NCI-H748 treated with DMSO at 0.1 percent for 48 hours (cell line): ENCODE measurements around the gene PODXL.
"Not testable (repeated sequence)": the region's sequence is repeated elsewhere in the genome, so short reads cannot be mapped to it uniquely, and the experiment has no call there.

Source experiments
- DNase-seq: peaks from one replicate; lab custom pipeline; 2025; lab: John Stamatoyannopoulos, UW

Gene PODXL

GRCh38 chr7:131537571-131537978 lies 18.9 kb downstream of the PODXL start:
- no peak for DNase-seq

GRCh38 chr7:131536361-131536849 lies 20.0 kb downstream of the PODXL start:
- no peak for DNase-seq

GRCh38 chr7:131533566-131534561 lies 22.6 kb downstream of the PODXL start:
- no peak for DNase-seq

GRCh38 chr7:131533151-131533559 lies 23.3 kb downstream of the PODXL start:
- DNase-seq = no peak

- DNase-seq = no peak
Observed at GRCh38 chr7:131532570-131533091, 23.8 kb downstream of the PODXL start.

GRCh38 chr7:131530137-131530536 lies 26.3 kb downstream of the PODXL start:
- DNase-seq = no peak

GRCh38 chr7:131529617-131530016 lies 26.8 kb downstream of the PODXL start:
- DNase-seq = no peak

GRCh38 chr7:131529179-131529578 lies 27.2 kb downstream of the PODXL start:
- no peak for DNase-seq

GRCh38 chr7:131527456-131527855 lies 29.0 kb downstream of the PODXL start:
- no peak for DNase-seq

- DNase-seq = no peak
Observed at GRCh38 chr7:131525820-131526219, 30.6 kb downstream of the PODXL start.

GRCh38 chr7:131524703-131525102 lies 31.7 kb downstream of the PODXL start:
- no peak for DNase-seq

- no peak for DNase-seq
Observed at GRCh38 chr7:131524115-131524514, 32.3 kb downstream of the PODXL start.

- DNase-seq = no peak
Observed at GRCh38 chr7:131522325-131522930, 34.0 kb downstream of the PODXL start.

GRCh38 chr7:131521651-131522163 lies 34.7 kb downstream of the PODXL start:
- DNase-seq = no peak

GRCh38 chr7:131518626-131519025 lies 37.8 kb downstream of the PODXL start:
- DNase-seq = no peak

GRCh38 chr7:131517218-131517923 lies 39.1 kb downstream of the PODXL start:
- no peak for DNase-seq

- not testable (repeated sequence) for DNase-seq
Observed at GRCh38 chr7:131515471-131515870, 41.0 kb downstream of the PODXL start.

GRCh38 chr7:131513245-131514061 lies 43.0 kb downstream of the PODXL start:
- peak; percentile 74 for DNase-seq

- no peak for DNase-seq
Observed at GRCh38 chr7:131511774-131512535, 44.5 kb downstream of the PODXL start.

- DNase-seq = no peak
Observed at GRCh38 chr7:131511071-131511470, 45.4 kb downstream of the PODXL start.
